VCaP (cell line): ENCODE data around the gene SLC4A2.

Source experiments
- H3K27ac ChIP-seq: fragments of 450-650 bp; 2 replicates; pipeline ENCODE4 v1.5.1; 2017
- TF ChIP-seq, protein P1 (sequence below): fragments of 450-650 bp; conservative IDR thresholded peaks from 2 replicates; pipeline ENCODE4 v1.5.1; 2017; ENCODE audit warnings: mild to moderate bottlenecking, moderate library complexity

Gene SLC4A2

GRCh38 chr7:151116603-151117440 lies 57.4 kb downstream of the SLC4A2 start:
- TF ChIP-seq, protein P1, sequence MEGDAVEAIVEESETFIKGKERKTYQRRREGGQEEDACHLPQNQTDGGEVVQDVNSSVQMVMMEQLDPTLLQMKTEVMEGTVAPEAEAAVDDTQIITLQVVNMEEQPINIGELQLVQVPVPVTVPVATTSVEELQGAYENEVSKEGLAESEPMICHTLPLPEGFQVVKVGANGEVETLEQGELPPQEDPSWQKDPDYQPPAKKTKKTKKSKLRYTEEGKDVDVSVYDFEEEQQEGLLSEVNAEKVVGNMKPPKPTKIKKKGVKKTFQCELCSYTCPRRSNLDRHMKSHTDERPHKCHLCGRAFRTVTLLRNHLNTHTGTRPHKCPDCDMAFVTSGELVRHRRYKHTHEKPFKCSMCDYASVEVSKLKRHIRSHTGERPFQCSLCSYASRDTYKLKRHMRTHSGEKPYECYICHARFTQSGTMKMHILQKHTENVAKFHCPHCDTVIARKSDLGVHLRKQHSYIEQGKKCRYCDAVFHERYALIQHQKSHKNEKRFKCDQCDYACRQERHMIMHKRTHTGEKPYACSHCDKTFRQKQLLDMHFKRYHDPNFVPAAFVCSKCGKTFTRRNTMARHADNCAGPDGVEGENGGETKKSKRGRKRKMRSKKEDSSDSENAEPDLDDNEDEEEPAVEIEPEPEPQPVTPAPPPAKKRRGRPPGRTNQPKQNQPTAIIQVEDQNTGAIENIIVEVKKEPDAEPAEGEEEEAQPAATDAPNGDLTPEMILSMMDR = no peak
- peak overlapping the region; percentile 97 for H3K27ac ChIP-seq

DNA sequence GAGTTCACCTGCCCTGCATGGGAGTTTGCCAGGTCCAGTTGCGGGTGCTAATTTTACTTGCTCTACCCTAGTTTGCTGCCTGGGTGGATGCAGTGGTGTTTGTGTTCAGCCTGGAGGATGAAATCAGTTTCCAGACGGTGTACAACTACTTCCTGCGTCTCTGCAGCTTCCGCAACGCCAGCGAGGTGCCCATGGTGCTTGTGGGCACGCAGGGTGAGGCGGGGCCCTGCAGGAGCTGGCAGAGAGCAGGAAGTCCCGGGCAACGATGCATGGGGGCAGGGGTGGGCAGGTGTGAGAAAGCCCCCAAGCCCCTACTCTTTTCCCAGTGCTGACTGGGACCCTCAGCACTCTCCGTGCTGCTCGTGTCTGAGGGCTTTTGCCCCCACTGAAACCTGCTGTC lies 58.2 kb downstream of the SLC4A2 start:
- 0 out of 2 replicates have a peak overlapping the region, but pooled peaks have one; percentile 97 for H3K27ac ChIP-seq
- TF ChIP-seq, protein P1 = no peak

DNA sequence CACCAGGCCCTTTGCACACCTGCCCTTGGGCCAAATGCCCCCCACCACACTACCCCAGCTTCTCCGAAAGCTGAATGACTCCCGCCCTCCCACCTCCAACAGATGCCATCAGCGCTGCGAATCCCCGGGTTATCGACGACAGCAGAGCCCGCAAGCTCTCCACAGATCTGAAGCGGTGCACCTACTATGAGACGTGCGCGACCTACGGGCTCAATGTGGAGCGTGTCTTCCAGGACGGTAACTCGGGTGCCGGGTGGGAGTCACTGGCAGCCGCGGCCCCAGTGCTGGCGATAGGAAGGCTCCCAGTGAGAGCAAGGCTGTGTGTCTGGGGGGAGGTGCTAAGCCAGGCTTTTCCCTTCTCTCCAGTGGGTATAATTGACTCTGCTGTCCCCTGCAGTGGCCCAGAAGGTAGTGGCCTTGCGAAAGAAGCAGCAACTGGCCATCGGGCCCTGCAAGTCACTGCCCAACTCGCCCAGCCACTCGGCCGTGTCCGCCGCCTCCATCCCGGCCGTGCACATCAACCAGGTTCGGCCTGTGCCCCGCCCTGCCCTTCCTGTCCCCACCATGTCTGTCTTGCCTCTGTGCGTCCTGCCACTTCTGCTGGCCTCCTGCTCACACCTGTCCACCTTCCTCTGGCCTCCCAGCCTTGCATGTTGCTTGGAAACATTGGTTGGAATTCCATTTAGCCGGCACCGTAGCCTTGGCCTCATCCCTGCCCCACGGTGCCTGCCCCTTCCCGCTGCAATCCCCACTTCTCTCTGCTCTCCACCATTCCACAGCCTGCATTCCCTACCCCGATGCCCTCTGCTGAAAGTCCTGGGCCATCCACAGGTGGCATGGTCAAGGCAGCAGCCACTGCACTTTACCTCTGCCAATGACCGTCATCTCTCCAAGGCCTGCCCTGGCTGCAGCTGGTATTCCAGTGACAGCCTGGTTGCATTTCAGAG lies 59.0 kb downstream of the SLC4A2 start:
- 0 out of 2 replicates have a peak overlapping the region, but pooled peaks have one; percentile 97 for H3K27ac ChIP-seq
- TF ChIP-seq, protein P1 = no peak

- H3K27ac ChIP-seq = no peak overlapping the region
These were observed 59.6 kb downstream of the SLC4A2 start for GRCh38 chr7:151119055-151119415.

DNA sequence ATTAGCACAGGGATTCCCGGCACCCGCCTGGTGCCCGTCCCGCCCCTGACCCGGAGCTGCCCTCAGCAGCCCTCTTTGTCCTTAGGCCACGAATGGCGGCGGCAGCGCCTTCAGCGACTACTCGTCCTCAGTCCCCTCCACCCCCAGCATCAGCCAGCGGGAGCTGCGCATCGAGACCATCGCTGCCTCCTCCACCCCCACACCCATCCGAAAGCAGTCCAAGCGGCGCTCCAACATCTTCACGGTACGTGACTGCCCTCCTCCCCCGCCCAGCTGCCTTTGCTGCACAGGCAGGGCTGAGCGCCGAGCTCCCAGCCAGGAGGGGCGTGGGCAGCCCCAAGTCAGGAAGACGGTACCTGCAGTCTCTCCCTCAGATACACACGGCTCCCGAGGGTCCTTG lies 60.5 kb downstream of the SLC4A2 start:
- TF ChIP-seq, protein P1 = no peak
- H3K27ac ChIP-seq = no peak overlapping the region

More at GRCh38 chr7:151119055-151119415, 59.6 kb downstream of the SLC4A2 start:
- TF ChIP-seq, protein P1 = no peak

- TF ChIP-seq, protein P1 = no peak
These were observed 61.5 kb downstream of the SLC4A2 start for GRCh38 chr7:151120896-151121295.

More at GRCh38 chr7:151120896-151121295, 61.5 kb downstream of the SLC4A2 start:
- H3K27ac ChIP-seq = no peak overlapping the region
